Prostate gland (tissue), 2 donors: ENCODE measurements around the gene TSC22D4. TPM values are rescaled to one million over a fixed set of nuclear protein-coding genes. Genes with fewer than 3 reads are reported as not detected.

Experiments used
- DNase-seq: peaks from one replicate; pipeline ENCODE4 v3.0.0-alpha.2; 2019; ENCODE audit warnings: low spot score
- H3K27ac ChIP-seq, 2 donors: fragments of 200-600 bp; sonication (generic); 2 replicates each; pipeline ENCODE4 v1.5.1; 2017 to 2019
- H3K27me3 ChIP-seq: fragments of 200-600 bp; sonication (generic); replicated peaks from 2 replicates; pipeline ENCODE4 v1.5.1; 2019; ENCODE audit not compliant: insufficient read depth
- H3K36me3 ChIP-seq, 2 donors: fragments of 200-600 bp; sonication (generic); 1 replicate in 1 of 2; 2 replicates in 1 of 2; pipeline versions ENCODE4 v1.5.1 to v1.8.1; 2017 to 2019
- H3K4me1 ChIP-seq: fragments of 200-600 bp; sonication (generic); replicated peaks from 2 replicates; pipeline ENCODE4 v1.5.1; 2019
- H3K4me3 ChIP-seq, 2 donors: fragments of 200-600 bp; sonication (generic); 2 replicates each; pipeline ENCODE4 v1.5.1; 2017 to 2019
- H3K9me3 ChIP-seq: fragments of 200-600 bp; sonication (generic); 2 replicates; pipeline ENCODE4 v1.5.1; 2017
- POLR2A ChIP-seq: fragments of 450-650 bp; IDR thresholded peaks from one replicate; pipeline ENCODE4 v1.6.1; 2016; ENCODE audit warnings: antibody characterized with exemption, mild to moderate bottlenecking
- POLR2AphosphoS5 ChIP-seq: sonication (generic); formaldehyde crosslinking; IDR thresholded peaks from one replicate; pipeline ENCODE4 v1.6.1; 2017; ENCODE audit warnings: antibody characterized with exemption
- WGBS: methylation state at CpG from one replicate; pipeline ENCODE4 v1.1.5; 2018; 5-methylcytosine and 5-hydroxymethylcytosine counted together
- intact Hi-C: fragments of 100-400 bp; cut with DNase I; formaldehyde crosslinking; loops from one replicate; pipeline ENCODE4 v1.14.2; 2022
- total RNA-seq, 2 donors: library from RNA; depleted of rRNA; stranded (reverse); fragments of >200 nt; gene quantifications; one replicate each; pipeline ENCODE4 v1.1.0, GENCODE V29; 2016
- TF ChIP-seq, protein P1 (sequence below), 4 experiments: fragments of 200-600 bp in 2 of 4; fragments of 450-650 bp in 2 of 4; sonication (generic) in 2 of 4; IDR thresholded peaks; 1 replicate in 3 of 4; 2 replicates in 1 of 4; pipeline ENCODE4 v1.5.1; 2016 to 2019; ENCODE audit warnings: antibody characterized with exemption in 4 of 4, mild to moderate bottlenecking in 2 of 4, moderate library complexity in 2 of 4

The TSC22D4 gene
- total RNA-seq, 2 donors from 2014 or later, result 77.6 to 152 TPM

DNA sequence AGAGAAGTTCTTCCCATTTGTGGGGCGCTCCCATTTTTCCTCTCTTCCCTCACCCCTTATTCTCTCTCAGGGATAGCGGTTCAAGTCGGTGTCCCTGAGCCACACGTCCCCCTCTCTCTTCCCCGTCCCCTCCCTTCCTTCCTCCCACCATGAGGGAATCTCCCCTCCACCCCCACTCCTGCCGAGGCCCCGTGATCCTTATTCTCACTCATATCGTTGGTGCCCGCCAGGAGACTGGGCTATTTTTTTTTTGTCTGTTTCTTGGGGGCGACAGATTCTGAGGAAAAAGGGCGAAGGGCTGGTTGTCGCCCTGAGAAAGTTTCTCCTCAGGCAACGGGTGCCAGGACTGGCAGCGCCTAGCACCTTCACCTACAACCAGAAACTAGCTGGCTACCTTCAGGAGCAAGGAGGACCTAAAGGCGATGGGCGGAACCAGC, 51.2 kb downstream of the TSC22D4 start:
- TF ChIP-seq, protein P1, sequence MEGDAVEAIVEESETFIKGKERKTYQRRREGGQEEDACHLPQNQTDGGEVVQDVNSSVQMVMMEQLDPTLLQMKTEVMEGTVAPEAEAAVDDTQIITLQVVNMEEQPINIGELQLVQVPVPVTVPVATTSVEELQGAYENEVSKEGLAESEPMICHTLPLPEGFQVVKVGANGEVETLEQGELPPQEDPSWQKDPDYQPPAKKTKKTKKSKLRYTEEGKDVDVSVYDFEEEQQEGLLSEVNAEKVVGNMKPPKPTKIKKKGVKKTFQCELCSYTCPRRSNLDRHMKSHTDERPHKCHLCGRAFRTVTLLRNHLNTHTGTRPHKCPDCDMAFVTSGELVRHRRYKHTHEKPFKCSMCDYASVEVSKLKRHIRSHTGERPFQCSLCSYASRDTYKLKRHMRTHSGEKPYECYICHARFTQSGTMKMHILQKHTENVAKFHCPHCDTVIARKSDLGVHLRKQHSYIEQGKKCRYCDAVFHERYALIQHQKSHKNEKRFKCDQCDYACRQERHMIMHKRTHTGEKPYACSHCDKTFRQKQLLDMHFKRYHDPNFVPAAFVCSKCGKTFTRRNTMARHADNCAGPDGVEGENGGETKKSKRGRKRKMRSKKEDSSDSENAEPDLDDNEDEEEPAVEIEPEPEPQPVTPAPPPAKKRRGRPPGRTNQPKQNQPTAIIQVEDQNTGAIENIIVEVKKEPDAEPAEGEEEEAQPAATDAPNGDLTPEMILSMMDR (IDR thresholded peaks at IDR 0.05), result no peak
- TF ChIP-seq POLR2AphosphoS5, result no peak
- no peak for TF ChIP-seq POLR2A
- no peaks in the 10 kb centered on the region for H3K36me3 ChIP-seq
- intact Hi-C loops, result no loop called here
- peak overlapping the region; percentile 100 for H3K27ac ChIP-seq
- no peaks in the 10 kb centered on the region for H3K9me3 ChIP-seq
- 49% methylated on average over 16 of the region's 16 CpGs for WGBS
- H3K4me1 ChIP-seq, result peaks cover 18% of the 10 kb centered on the region
- no peaks in the 10 kb centered on the region for H3K27me3 ChIP-seq
- no peak for DNase-seq
- H3K4me3 ChIP-seq, result peak overlapping the region; percentile 73 to 94

DNA sequence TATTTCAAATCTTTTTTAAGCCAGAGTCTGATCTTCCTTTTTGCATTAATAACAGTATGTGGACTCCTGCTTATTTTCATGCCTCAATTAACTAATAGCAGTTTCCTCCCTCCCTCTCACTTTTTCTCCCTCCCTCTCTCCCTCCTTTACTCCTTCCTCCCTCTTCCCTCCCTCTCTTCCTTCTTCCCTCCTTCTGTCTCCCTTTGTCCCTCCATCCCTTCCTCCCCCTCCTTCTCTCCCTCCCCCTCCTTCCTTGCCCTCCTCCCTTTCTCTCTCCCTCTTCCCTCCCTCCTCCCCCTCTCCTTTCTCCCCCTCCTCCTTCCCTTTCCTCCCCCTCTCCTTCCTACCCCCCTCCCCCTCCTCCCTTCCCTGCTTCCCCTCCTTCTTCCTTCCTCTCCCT, 52.5 kb downstream of the TSC22D4 start:
- no peak overlapping the region for H3K27ac ChIP-seq
- intact Hi-C loops, result no loop called here
- TF ChIP-seq, protein P1 (IDR thresholded peaks at IDR 0.05), result no peak
- no peak for TF ChIP-seq POLR2A
- no peak for TF ChIP-seq POLR2AphosphoS5
- H3K9me3 ChIP-seq, result no peaks in the 10 kb centered on the region
- no peaks in the 10 kb centered on the region for H3K27me3 ChIP-seq
- H3K36me3 ChIP-seq, result no peaks in the 10 kb centered on the region
- no peak for DNase-seq
- H3K4me3 ChIP-seq, result no peak overlapping the region
- peaks cover 11% of the 10 kb centered on the region for H3K4me1 ChIP-seq

DNA sequence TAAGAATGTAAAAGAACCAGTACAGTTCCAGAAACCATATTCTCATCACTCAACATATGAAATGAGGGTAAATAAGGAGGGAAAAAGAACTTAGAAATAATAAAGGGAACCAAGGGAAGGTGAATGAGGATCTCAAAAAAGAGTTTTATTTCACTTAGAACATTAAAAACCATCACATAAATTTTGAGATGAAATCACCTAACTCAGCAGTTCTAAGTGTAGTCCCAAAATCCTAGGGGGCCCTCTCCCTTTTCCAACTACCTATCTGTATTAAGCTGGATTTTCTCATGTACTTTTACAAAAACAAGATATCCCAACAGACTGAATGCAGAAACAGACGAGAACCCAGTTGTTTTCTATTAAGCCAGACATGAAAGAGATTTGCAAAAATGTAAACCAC, 53.7 kb downstream of the TSC22D4 start:
- H3K9me3 ChIP-seq, result no peaks in the 10 kb centered on the region
- H3K4me3 ChIP-seq, result no peak overlapping the region
- H3K4me1 ChIP-seq, result no peaks in the 10 kb centered on the region
- WGBS, result 55% methylated on average over 1 of the region's 1 CpG
- DNase-seq, result no peak
- TF ChIP-seq POLR2AphosphoS5 (no peak), POLR2A (no peak)
- TF ChIP-seq, protein P1 (IDR thresholded peaks at IDR 0.05), result no peak
- intact Hi-C loops, result no loop called here
- no peak overlapping the region for H3K27ac ChIP-seq
- no peaks in the 10 kb centered on the region for H3K36me3 ChIP-seq
- H3K27me3 ChIP-seq, result no peaks in the 10 kb centered on the region

DNA sequence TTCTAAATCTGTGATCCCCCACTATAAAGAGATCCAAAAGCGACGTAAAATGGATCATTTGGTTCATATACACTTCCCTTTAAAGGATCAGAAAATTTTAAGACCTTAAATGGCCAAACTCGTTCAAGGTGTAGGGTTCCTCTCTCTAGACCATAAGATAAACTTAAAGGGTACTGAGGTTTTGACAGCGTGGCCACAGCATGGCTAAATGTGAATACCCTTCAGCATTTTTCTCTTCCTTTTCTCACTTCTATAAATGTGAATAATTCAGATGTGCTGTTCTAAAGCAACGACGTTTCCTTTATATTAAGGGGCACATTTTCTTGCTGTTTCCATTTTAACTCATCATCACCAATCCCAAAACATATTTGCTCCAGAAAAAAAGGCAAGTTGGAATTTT, 55.7 kb downstream of the TSC22D4 start:
- no peak overlapping the region for H3K27ac ChIP-seq
- H3K36me3 ChIP-seq, result no peaks in the 10 kb centered on the region
- WGBS, result 83% methylated on average over 6 of the region's 6 CpGs
- no peaks in the 10 kb centered on the region for H3K4me1 ChIP-seq
- no peak for DNase-seq
- intact Hi-C loops, result no loop called here
- TF ChIP-seq POLR2A (no peak), POLR2AphosphoS5 (no peak)
- TF ChIP-seq, protein P1 (IDR thresholded peaks at IDR 0.05), result no peak
- H3K9me3 ChIP-seq, result no peaks in the 10 kb centered on the region
- no peaks in the 10 kb centered on the region for H3K27me3 ChIP-seq
- no peak overlapping the region for H3K4me3 ChIP-seq

DNA sequence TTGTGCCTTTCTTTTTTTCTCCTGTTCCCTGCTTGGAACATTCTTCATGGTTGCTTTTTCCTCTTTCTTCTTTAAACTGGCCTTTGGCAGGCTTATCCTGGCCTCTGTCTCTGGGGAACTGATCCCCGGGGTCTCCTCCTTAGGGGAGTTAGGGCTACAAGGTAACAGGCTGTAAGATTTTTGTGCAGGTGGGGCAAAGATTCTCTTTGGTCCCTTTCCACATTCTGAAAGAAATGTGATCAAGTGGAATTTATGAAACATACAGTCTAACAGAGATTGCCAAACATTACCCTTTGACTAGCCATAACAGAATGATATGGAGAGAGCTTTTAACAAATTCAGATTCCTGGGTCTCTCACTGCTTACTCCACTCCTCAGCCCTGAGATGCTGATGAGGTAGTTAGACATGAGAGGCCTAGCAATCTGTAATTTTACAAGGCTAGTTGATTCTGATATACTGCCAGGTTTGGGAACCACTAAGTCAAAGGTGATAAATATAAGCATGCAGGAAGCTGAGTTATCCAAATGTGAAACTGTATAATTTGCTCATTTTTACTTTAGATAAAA, 59.3 kb downstream of the TSC22D4 start:
- H3K27me3 ChIP-seq, result no peaks in the 10 kb centered on the region
- TF ChIP-seq, protein P1 (IDR thresholded peaks at IDR 0.05), result no peak
- TF ChIP-seq POLR2A, result no peak
- H3K4me1 ChIP-seq, result no peaks in the 10 kb centered on the region
- no peak overlapping the region for H3K27ac ChIP-seq
- H3K4me3 ChIP-seq, result no peak overlapping the region
- intact Hi-C loops, result no loop called here
- no peak for DNase-seq
- no peaks in the 10 kb centered on the region for H3K9me3 ChIP-seq
- H3K36me3 ChIP-seq, result no peaks in the 10 kb centered on the region
- 83% methylated on average over 1 of the region's 1 CpG for WGBS
